ENCODE measurements around the gene SLC35B2. TPM values are rescaled to one million over a fixed set of nuclear protein-coding genes. Genes with fewer than 3 reads are reported as not detected.

SLC35B2 gene
- total and polyA plus RNA-seq, 9 donors, result 19.7 to 41.0 (median 27.1) TPM

- 93 to 97% (median 94%) methylated on average over 6 of the region's 6 CpGs for WGBS, 3 donors
- Histone ChIP-seq H3K27ac (no peak overlapping the region), H3K36me3 (no peaks in the 10 kb centered on the region), H3K4me3 (no peak overlapping the region), H3K9me3 (no peaks in the 10 kb centered on the region), H3K27me3 (no peaks in the 10 kb centered on the region), H3K4me1 (ENCODE audit: insufficient read depth) (no peaks in the 10 kb centered on the region)
- intact Hi-C loops (cut with DNase I), result no loop called here
- TF ChIP-seq, protein P1, sequence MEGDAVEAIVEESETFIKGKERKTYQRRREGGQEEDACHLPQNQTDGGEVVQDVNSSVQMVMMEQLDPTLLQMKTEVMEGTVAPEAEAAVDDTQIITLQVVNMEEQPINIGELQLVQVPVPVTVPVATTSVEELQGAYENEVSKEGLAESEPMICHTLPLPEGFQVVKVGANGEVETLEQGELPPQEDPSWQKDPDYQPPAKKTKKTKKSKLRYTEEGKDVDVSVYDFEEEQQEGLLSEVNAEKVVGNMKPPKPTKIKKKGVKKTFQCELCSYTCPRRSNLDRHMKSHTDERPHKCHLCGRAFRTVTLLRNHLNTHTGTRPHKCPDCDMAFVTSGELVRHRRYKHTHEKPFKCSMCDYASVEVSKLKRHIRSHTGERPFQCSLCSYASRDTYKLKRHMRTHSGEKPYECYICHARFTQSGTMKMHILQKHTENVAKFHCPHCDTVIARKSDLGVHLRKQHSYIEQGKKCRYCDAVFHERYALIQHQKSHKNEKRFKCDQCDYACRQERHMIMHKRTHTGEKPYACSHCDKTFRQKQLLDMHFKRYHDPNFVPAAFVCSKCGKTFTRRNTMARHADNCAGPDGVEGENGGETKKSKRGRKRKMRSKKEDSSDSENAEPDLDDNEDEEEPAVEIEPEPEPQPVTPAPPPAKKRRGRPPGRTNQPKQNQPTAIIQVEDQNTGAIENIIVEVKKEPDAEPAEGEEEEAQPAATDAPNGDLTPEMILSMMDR (IDR thresholded peaks at IDR 0.05), result no peak
- TF ChIP-seq EP300 (IDR thresholded peaks at IDR 0.05) (no peak), POLR2A (IDR thresholded peaks at IDR 0.05) (no peak)
- DNase-seq, result no peak
These were observed 46.5 kb upstream of the SLC35B2 start for GRCh38 chr6:44303842-44304241.

DNA sequence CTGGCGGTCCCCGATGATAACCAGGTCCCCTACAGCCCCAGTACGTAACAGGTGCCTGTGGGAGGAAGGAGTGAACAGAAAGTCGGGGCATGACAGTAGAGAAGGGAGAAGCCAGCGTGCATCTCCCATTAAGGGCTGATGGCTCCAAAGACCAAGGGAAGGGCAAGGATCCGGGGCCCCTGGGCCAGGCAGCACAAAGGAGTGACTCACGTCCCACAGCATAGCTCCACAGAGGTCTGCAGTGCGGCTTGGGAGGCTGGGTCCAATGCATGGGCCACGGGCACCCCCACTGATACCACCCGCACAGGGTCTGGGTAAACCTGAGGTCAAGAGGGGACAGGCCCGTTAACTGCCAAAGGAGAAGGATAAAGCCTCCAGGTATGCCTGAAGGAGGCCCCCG lies 45.5 kb upstream of the SLC35B2 start:
- H3K36me3 ChIP-seq, result no peaks in the 10 kb centered on the region

GRCh38 chr6:44301782-44302564 lies 44.6 kb upstream of the SLC35B2 start:
- intact Hi-C loops (cut with DNase I), result no loop called here
- Histone ChIP-seq H3K36me3 (no peaks in the 10 kb centered on the region), H3K27ac (no peak overlapping the region), H3K4me1 (ENCODE audit: insufficient read depth) (no peaks in the 10 kb centered on the region), H3K27me3 (no peaks in the 10 kb centered on the region), H3K4me3 (no peak overlapping the region), H3K9me3 (no peaks in the 10 kb centered on the region)
- no peak for DNase-seq
- 80 to 88% (median 85%) methylated on average over 12 to 14 of the region's 14 CpGs for WGBS, 3 donors
- TF ChIP-seq EP300 (IDR thresholded peaks at IDR 0.05) (no peak), POLR2A (IDR thresholded peaks at IDR 0.05) (no peak)
- TF ChIP-seq, protein P1 (IDR thresholded peaks at IDR 0.05), result no peak

More for the DNA sequence above, 45.5 kb upstream of the SLC35B2 start:
- WGBS, 3 donors, result 85 to 91% (median 89%) methylated on average over 12 of the region's 12 CpGs
- Histone ChIP-seq H3K9me3 (no peaks in the 10 kb centered on the region), H3K4me1 (ENCODE audit: insufficient read depth) (no peaks in the 10 kb centered on the region), H3K4me3 (no peak overlapping the region), H3K27ac (no peak overlapping the region), H3K27me3 (no peaks in the 10 kb centered on the region)
- DNase-seq, result no peak
- intact Hi-C loops (cut with DNase I), result no loop called here
- TF ChIP-seq EP300 (IDR thresholded peaks at IDR 0.05) (no peak), POLR2A (IDR thresholded peaks at IDR 0.05) (no peak)
- TF ChIP-seq, protein P1 (IDR thresholded peaks at IDR 0.05), result no peak

- Histone ChIP-seq H3K9me3 (no peaks in the 10 kb centered on the region), H3K4me3 (no peak overlapping the region), H3K27ac (no peak overlapping the region), H3K27me3 (no peaks in the 10 kb centered on the region), H3K4me1 (ENCODE audit: insufficient read depth) (no peaks in the 10 kb centered on the region), H3K36me3 (no peaks in the 10 kb centered on the region)
- WGBS, 3 donors, result 88 to 95% (median 88%) methylated on average over 8 of the region's 8 CpGs
- intact Hi-C loops (cut with DNase I), result no loop called here
- TF ChIP-seq, protein P1 (IDR thresholded peaks at IDR 0.05), result no peak
- TF ChIP-seq EP300 (IDR thresholded peaks at IDR 0.05) (no peak), POLR2A (IDR thresholded peaks at IDR 0.05) (no peak)
- DNase-seq, result no peak
These were observed 43.8 kb upstream of the SLC35B2 start for GRCh38 chr6:44301106-44301505.

Data from ovary (tissue), 9 donors.